Measurements from ENCODE around the gene IGF2BP2. TPM values are rescaled to one million over a fixed set of nuclear protein-coding genes. Genes with fewer than 3 reads are reported as not detected.

Gene IGF2BP2
- total RNA-seq, 1 donor from 2014 or later: 147 TPM

DNA sequence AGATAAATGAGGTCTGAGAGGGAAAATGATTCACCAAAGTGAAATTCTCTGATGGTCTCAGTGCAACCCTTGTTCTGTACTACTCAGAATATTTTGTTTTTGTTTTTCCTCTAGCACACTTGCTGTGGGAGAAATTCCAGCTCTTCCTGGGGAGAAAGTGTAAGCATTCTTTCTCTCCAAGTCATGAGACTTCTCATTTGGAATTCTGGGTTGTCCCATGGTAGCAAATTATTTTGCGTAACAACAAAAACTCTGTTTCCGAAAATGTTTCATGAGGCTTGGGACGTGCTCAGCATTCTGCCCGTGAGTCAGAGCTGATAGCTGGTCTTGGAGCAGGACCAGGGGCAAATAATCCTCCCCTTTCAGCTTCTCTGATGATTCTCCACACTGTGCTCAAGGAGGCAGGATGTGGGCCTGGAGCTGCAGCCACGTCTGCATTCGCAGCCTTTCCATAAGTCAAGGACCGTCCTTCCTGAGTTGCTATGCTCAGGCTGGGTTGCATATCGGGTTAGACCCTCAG, 168.5 kb downstream of the IGF2BP2 start:
- H3K9me3 Mint-ChIP-seq: no peaks in the 10 kb centered on the region
- H3K27me3 Mint-ChIP-seq (ENCODE audit: insufficient read depth, low read depth): peaks cover 18% of the 10 kb centered on the region
- no peak overlapping the region for H3K4me3 Mint-ChIP-seq
- TF ChIP-seq EZH2 (IDR thresholded peaks at IDR 0.05) (no peak), EZH2phosphoT487 (IDR thresholded peaks at IDR 0.05) (no peak), CTCF (IDR thresholded peaks at IDR 0.05) (no peak)
- no peak overlapping the region for H3K4me2 ChIP-seq
- no peaks in the 10 kb centered on the region for H3K9me3 ChIP-seq (ENCODE audit: low read depth)
- H4K20me1 ChIP-seq (ENCODE audit: low read depth): peaks cover 13% of the 10 kb centered on the region
- no peak overlapping the region for H3K9ac ChIP-seq
- H3F3A ChIP-seq (ENCODE audit: low read depth): peaks cover 9% of the 10 kb centered on the region
- H3K79me2 ChIP-seq (ENCODE audit: low read depth): peaks cover 7% of the 10 kb centered on the region
- no peak overlapping the region for H3K4me3 ChIP-seq
- H3K36me3 Mint-ChIP-seq: peaks cover 40% of the 10 kb centered on the region
- H2AFZ ChIP-seq (replicated peaks): no peak overlapping the region
- no peaks in the 10 kb centered on the region for H3K36me3 ChIP-seq
- no peaks in the 10 kb centered on the region for H3K4me1 ChIP-seq
- no peak overlapping the region for H3K27ac ChIP-seq
- H3K27me3 ChIP-seq: no peaks in the 10 kb centered on the region
- DNase-seq (ENCODE audit: low spot score): no peak
- peaks cover 5% of the 10 kb centered on the region for H3K4me1 Mint-ChIP-seq
- H3K27ac Mint-ChIP-seq: no peak overlapping the region

- TF ChIP-seq CTCF (IDR thresholded peaks at IDR 0.05): no peak
- TF ChIP-seq EZH2phosphoT487 (IDR thresholded peaks at IDR 0.05): no peak
- no peak for TF ChIP-seq EZH2 (IDR thresholded peaks at IDR 0.05)
- no peak overlapping the region for H3K27ac Mint-ChIP-seq
- peaks cover 2% of the 10 kb centered on the region for H3K4me1 Mint-ChIP-seq
- no peak for DNase-seq (ENCODE audit: low spot score)
- H2AFZ ChIP-seq (replicated peaks): no peak overlapping the region
- H3K9me3 Mint-ChIP-seq: no peaks in the 10 kb centered on the region
- H3K9ac ChIP-seq: no peak overlapping the region
- peaks cover 18% of the 10 kb centered on the region for H3K27me3 Mint-ChIP-seq (ENCODE audit: insufficient read depth, low read depth)
- no peak overlapping the region for H3K27ac ChIP-seq
- peaks cover 7% of the 10 kb centered on the region for H3K79me2 ChIP-seq (ENCODE audit: low read depth)
- H3K36me3 Mint-ChIP-seq: peaks cover 44% of the 10 kb centered on the region
- peaks cover 2% of the 10 kb centered on the region for H3F3A ChIP-seq (ENCODE audit: low read depth)
- no peak overlapping the region for H3K4me3 Mint-ChIP-seq
- no peaks in the 10 kb centered on the region for H3K4me1 ChIP-seq
- H3K36me3 ChIP-seq: no peaks in the 10 kb centered on the region
- H3K4me3 ChIP-seq: no peak overlapping the region
- H4K20me1 ChIP-seq (ENCODE audit: low read depth): peaks cover 6% of the 10 kb centered on the region
- H3K9me3 ChIP-seq (ENCODE audit: low read depth): no peaks in the 10 kb centered on the region
- no peaks in the 10 kb centered on the region for H3K27me3 ChIP-seq
- H3K4me2 ChIP-seq: no peak overlapping the region
Observed at GRCh38 chr3:185655426-185656320, 169.2 kb downstream of the IGF2BP2 start.

DNA sequence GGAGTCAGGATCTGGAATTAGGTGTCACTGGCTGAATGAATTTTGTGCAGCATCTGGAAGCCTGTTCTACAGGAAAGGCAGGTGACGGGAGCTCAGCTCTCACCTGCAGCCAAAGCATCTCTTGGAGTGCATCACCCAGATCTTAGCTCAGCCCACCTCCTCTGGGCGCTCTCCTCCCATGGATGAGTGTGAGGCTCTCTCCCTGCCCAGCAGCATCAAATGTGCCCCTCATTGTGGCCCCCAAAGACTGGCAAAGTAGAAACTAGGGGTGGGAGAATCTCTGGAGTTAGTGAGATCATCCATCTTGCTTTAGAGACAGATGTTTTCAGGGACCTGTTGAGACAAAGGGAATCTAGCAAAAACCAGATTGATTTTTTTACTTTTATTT, 170.1 kb downstream of the IGF2BP2 start:
- Histone ChIP-seq H3K36me3 (no peaks in the 10 kb centered on the region), H3K4me1 (no peaks in the 10 kb centered on the region), H3K9ac (no peak overlapping the region), H3K9me3 (ENCODE audit: low read depth) (no peaks in the 10 kb centered on the region), H3K4me3 (no peak overlapping the region), H3K27me3 (no peaks in the 10 kb centered on the region), H2AFZ (replicated peaks) (no peak overlapping the region), H3F3A (ENCODE audit: low read depth) (no peaks in the 10 kb centered on the region), H4K20me1 (ENCODE audit: low read depth) (no peaks in the 10 kb centered on the region), H3K27ac (no peak overlapping the region), H3K79me2 (ENCODE audit: low read depth) (peaks cover under 1% of the 10 kb centered on the region), H3K4me2 (no peak overlapping the region)
- Mint-ChIP-seq H3K9me3 (no peaks in the 10 kb centered on the region), H3K27me3 (ENCODE audit: insufficient read depth, low read depth) (peaks cover 18% of the 10 kb centered on the region), H3K4me1 (no peaks in the 10 kb centered on the region), H3K4me3 (no peak overlapping the region), H3K27ac (no peak overlapping the region), H3K36me3 (peaks cover 45% of the 10 kb centered on the region)
- no peak for DNase-seq (ENCODE audit: low spot score)
- TF ChIP-seq EZH2 (IDR thresholded peaks at IDR 0.05): no peak
- no peak for TF ChIP-seq CTCF (IDR thresholded peaks at IDR 0.05)
- TF ChIP-seq EZH2phosphoT487 (IDR thresholded peaks at IDR 0.05): no peak
